HepG2 (cell line): Measurements from ENCODE around the gene NDUFAF8. TPM values are rescaled to one million over a fixed set of nuclear protein-coding genes. Genes with fewer than 3 reads are reported as not detected.

Experiments used
- ATAC-seq: fragments of 200-7000 bp; cut with Tn5 transposase; 3 replicates; pipeline ENCODE4 v1.9.1; 2020; ENCODE audit warnings: mild to moderate bottlenecking, moderate library complexity
- BruUV-seq: library from RNA; stranded (reverse); fragments of 400-500 nt; replicated peaks from 2 replicates; lab custom pipeline; 2021; lab: Mats Ljungman, UMichigan
- CTCF ChIA-PET: fragments of 300-600 bp; formaldehyde crosslinking; extraction: SDS; loops from one replicate; lab custom pipeline; 2021; ENCODE audit warnings: low total read pairs, inconsistent platforms, low intra/inter-chr PET ratio; lab: Yijun Ruan, JAX
- POLR2A ChIA-PET: fragments of 350-600 bp; sonication (Branson Sonifier 250); formaldehyde crosslinking; loops from one replicate; lab custom pipeline; 2020; ENCODE audit warnings: antibody characterized with exemption, inconsistent platforms; lab: Yijun Ruan, JAX
- DNase-seq: peaks from one replicate; pipeline ENCODE4 v3.0.0-alpha.2; 2015; ENCODE audit warnings: low spot score
- FAIRE-seq: peaks from 3 replicates; lab custom pipeline; 2011; peaks lifted over from hg19 to GRCh38; lab: Jason Lieb, UNC
- H2AFZ ChIP-seq: one replicate; pipeline ENCODE4 v1.6.1; 2011; ENCODE audit warnings: low read length, inconsistent platforms
- H3K27ac ChIP-seq: fragments of 300-600 bp; 3 replicates; pipeline ENCODE4 v1.8.0; 2011; ENCODE audit warnings: mixed run types, mild to moderate bottlenecking, mixed read lengths, low read length, inconsistent platforms; ENCODE audit not compliant: insufficient read depth; ENCODE audit errors: extremely low read length
- H3K27me3 ChIP-seq, 2 experiments: fragments of 200-600 bp in 1 of 2; 2 replicates in 1 of 2; 3 replicates in 1 of 2; pipeline versions ENCODE4 v1.6.0 to v1.8.0; 2011; ENCODE audit warnings: low read length in 2 of 2, mild to moderate bottlenecking in 2 of 2, moderate library complexity in 2 of 2, inconsistent platforms in 1 of 2; ENCODE audit not compliant: insufficient read depth in 2 of 2, control insufficient read depth in 1 of 2
- H3K36me3 ChIP-seq, 2 experiments: fragments of 200-600 bp in 1 of 2; replicated peaks in 1 of 2; 2 replicates in 1 of 2; 3 replicates in 1 of 2; pipeline versions ENCODE4 v1.5.1 to v1.8.0; 2011; ENCODE audit warnings: low read length in 2 of 2, inconsistent platforms in 1 of 2; ENCODE audit not compliant: insufficient read depth in 2 of 2, control insufficient read depth in 1 of 2
- H3K4me1 ChIP-seq: 2 replicates; pipeline ENCODE4 v1.5.1; 2012; ENCODE audit warnings: low read length, inconsistent platforms; ENCODE audit not compliant: insufficient read depth
- H3K4me2 ChIP-seq: 2 replicates; pipeline ENCODE4 v1.6.0; 2011; ENCODE audit warnings: low read depth, low read length, inconsistent platforms
- H3K4me3 ChIP-seq, 3 experiments: fragments of 200-600 bp in 1 of 3; sonication (generic), shearing (Covaris generic) in 1 of 3; replicated peaks in 1 of 3; 2 replicates each; pipeline ENCODE4 v1.5.1; 2011 to 2016; ENCODE audit warnings: low read length in 3 of 3, inconsistent platforms in 2 of 3, low read depth in 2 of 3, mild to moderate bottlenecking in 2 of 3, control low read depth in 1 of 3, mixed read lengths in 1 of 3; ENCODE audit not compliant: insufficient read depth in 1 of 3
- H3K79me2 ChIP-seq: one replicate; pipeline ENCODE4 v1.6.1; 2011; ENCODE audit warnings: low read length, inconsistent platforms; ENCODE audit not compliant: insufficient read depth
- H3K9ac ChIP-seq: 2 replicates; pipeline ENCODE4 v1.6.0; 2011; ENCODE audit warnings: mild to moderate bottlenecking, low read depth, low read length, inconsistent platforms; ENCODE audit not compliant: insufficient read depth
- H3K9me3 ChIP-seq: 2 replicates; pipeline ENCODE4 v1.5.1; 2012; ENCODE audit warnings: mild to moderate bottlenecking, low read length
- H4K20me1 ChIP-seq: 2 replicates; pipeline ENCODE4 v1.6.0; 2011; ENCODE audit warnings: inconsistent platforms, mild to moderate bottlenecking, low read length, moderate library complexity; ENCODE audit not compliant: insufficient read depth
- CBX2 ChIP-seq, 2 experiments: fragments of 200-600 bp in 1 of 2; sonication (generic); formaldehyde crosslinking in 1 of 2; IDR thresholded peaks; 2 replicates each; pipeline versions ENCODE4 v1.7.0 to v1.8.1; 2018 to 2022; ENCODE audit warnings: low read depth in 2 of 2, low read length in 1 of 2, mild to moderate bottlenecking in 1 of 2, missing genetic modification reagents in 1 of 2
- MAFK ChIP-seq, 2 experiments: IDR thresholded peaks in 1 of 2; conservative IDR thresholded peaks in 1 of 2; 2 replicates each; pipeline ENCODE4 v1.6.1; 2011; ENCODE audit warnings: improper control_type of control experiment in 2 of 2, low read length in 2 of 2
- MTF2 ChIP-seq: sonication (generic); formaldehyde crosslinking; IDR thresholded peaks from 2 replicates; pipeline ENCODE4 v1.5.0; 2020; ENCODE audit warnings: missing genetic modification reagents, borderline replicate concordance
- PHB2 ChIP-seq: fragments of 450-650 bp; IDR thresholded peaks from 2 replicates; pipeline ENCODE4 v1.6.1; 2018; ENCODE audit not compliant: partially characterized antibody
- PLRG1 ChIP-seq: fragments of 450-650 bp; conservative IDR thresholded peaks from 2 replicates; pipeline ENCODE4 v1.6.1; 2016
- RAD21 ChIP-seq: fragments of 450-650 bp; formaldehyde crosslinking; IDR thresholded peaks from 2 replicates; pipeline ENCODE4 v1.5.0; 2020; ENCODE audit warnings: mild to moderate bottlenecking
- SSRP1 ChIP-seq: IDR thresholded peaks from 2 replicates; pipeline ENCODE4 v1.6.1; 2016; ENCODE audit warnings: control low read depth
- XRCC5 ChIP-seq: fragments of 200-400 bp; formaldehyde crosslinking; optimal IDR thresholded peaks from 2 replicates; pipeline ENCODE3; 2017; ENCODE audit warnings: mild to moderate bottlenecking, low read length
- ZC3H13 ChIP-seq: sonication (generic); formaldehyde crosslinking; IDR thresholded peaks from 2 replicates; pipeline ENCODE4 v1.8.1; 2023; ENCODE audit warnings: mild to moderate bottlenecking, missing genetic modification reagents, moderate library complexity
- ZFP82 ChIP-seq: sonication (generic); formaldehyde crosslinking; IDR thresholded peaks from 2 replicates; pipeline ENCODE4 v1.5.1; 2020; ENCODE audit warnings: mild to moderate bottlenecking, missing genetic modification reagents, borderline replicate concordance
- ZNF614 ChIP-seq: IDR thresholded peaks from 2 replicates; pipeline ENCODE4 v1.6.1; 2018; ENCODE audit warnings: missing biosample characterization, missing genetic modification reagents, inconsistent platforms, borderline replicate concordance
- ZNF616 ChIP-seq: sonication (generic); formaldehyde crosslinking; IDR thresholded peaks from 2 replicates; pipeline ENCODE4 v1.5.0; 2020; ENCODE audit warnings: low read depth, mild to moderate bottlenecking, missing genetic modification reagents
- ZNF652 ChIP-seq: IDR thresholded peaks from 2 replicates; pipeline ENCODE4 v1.6.1; 2016; ENCODE audit warnings: low read depth, borderline replicate concordance
- ZNF678 ChIP-seq: sonication (generic); formaldehyde crosslinking; IDR thresholded peaks from 2 replicates; pipeline ENCODE4 v1.4.0; 2020; ENCODE audit warnings: mild to moderate bottlenecking, missing genetic modification reagents
- ZNF780A ChIP-seq: sonication (generic); formaldehyde crosslinking; IDR thresholded peaks from 2 replicates; pipeline ENCODE4 v1.8.0; 2022; ENCODE audit warnings: mild to moderate bottlenecking, missing genetic modification reagents, moderate library complexity
- ZSCAN25 ChIP-seq: sonication (generic); formaldehyde crosslinking; IDR thresholded peaks from 2 replicates; pipeline ENCODE4 v1.8.0; 2022; ENCODE audit warnings: mild to moderate bottlenecking, missing genetic modification reagents
- WGBS: methylation state at CpG from one replicate; pipeline ENCODE4 v1.1.6; 2017; ENCODE audit warnings: low lambda C conversion rate; 5-methylcytosine and 5-hydroxymethylcytosine counted together
- in situ Hi-C: cut with HindIII; loops from 2 replicates; pipeline ENCODE4 v1.10.0; 2017; ENCODE audit warnings: low pct_unique_long_range_greater_than_20kb; ENCODE audit not compliant: extremely low pct_ligation_motif_present
- intact Hi-C: fragments of 100-400 bp; cut with micrococcal nuclease; formaldehyde crosslinking; loops from one replicate; pipeline ENCODE4 v1.10.0; 2022; ENCODE audit not compliant: unreplicated experiment
- polyA plus RNA-seq, 8 experiments: library from polyadenylated mRNA; depleted of rRNA in 3 of 8; stranded (reverse) in 7 of 8; unstranded in 1 of 8; fragments of >200 nt; fragmentation: Illumina TruSeq in 4 of 8; extraction: Trizol in 4 of 8; gene quantifications; 2 replicates each; pipeline versions ENCODE4 v1.2.1 to v1.2.3, GENCODE V29; 2011 to 2016; ENCODE audit warnings: low read depth in 4 of 8, missing spikeins in 1 of 8, mixed read lengths in 1 of 8; ENCODE audit not compliant: insufficient read depth in 1 of 8
- total RNA-seq, 5 experiments: library from RNA; depleted of rRNA; stranded (reverse); fragments of >200 nt; fragmentation: Illumina TruSeq; extraction: Trizol; gene quantifications; 2 replicates each; pipeline ENCODE4 v1.2.3, GENCODE V29; 2016; ENCODE audit warnings: low read depth in 1 of 5
- TF ChIP-seq, protein P1 (sequence below): sonication (generic); formaldehyde crosslinking; IDR thresholded peaks from 2 replicates; pipeline ENCODE4 v1.4.0; 2020; ENCODE audit warnings: missing genetic modification reagents
- TF ChIP-seq, protein P2 (sequence below): sonication (generic); formaldehyde crosslinking; IDR thresholded peaks from 2 replicates; pipeline ENCODE4 v1.4.0; 2020; ENCODE audit warnings: missing genetic modification reagents
- TF ChIP-seq, protein P3 (sequence below): IDR thresholded peaks from 2 replicates; pipeline ENCODE4 v1.6.1; 2012; ENCODE audit warnings: low read length, improper control_type of control experiment

Gene NDUFAF8
- total and polyA plus RNA-seq, 2 of the 13 experiments (the other 11 are each of a cell fraction or from before 2014, with no cell fraction given) = 75.6 to 233 TPM

DNA sequence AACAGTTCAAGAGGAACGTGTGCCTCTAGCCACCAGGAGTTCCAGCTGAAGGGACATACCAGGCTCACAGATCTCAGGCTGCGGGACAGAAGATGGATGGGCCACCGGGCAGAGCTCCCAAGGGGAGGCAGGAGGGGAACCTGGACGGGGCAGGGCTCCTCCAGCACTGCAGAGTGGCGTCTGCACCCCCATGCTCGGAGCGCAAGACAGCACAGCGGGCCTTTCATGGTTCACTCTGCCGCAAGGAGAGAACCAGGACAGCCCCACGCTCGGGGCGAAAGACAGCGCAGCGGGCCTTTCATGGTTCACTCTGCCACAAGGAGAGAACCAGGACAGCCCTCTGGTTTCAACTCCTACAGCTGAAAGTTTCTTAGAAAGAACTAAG, 35.3 kb downstream of the NDUFAF8 start:
- Histone ChIP-seq H3K27ac (no peak overlapping the region), H3K79me2 (no peaks in the 10 kb centered on the region), H3K36me3 (peaks cover 45 to 64% of the 10 kb centered on the region in 2 experiments; a peak in 4 of 5 replicates), H3K4me2 (no peak overlapping the region), H3K4me1 (no peaks in the 10 kb centered on the region), H3K4me3 (no peak overlapping the region), H3K9me3 (no peaks in the 10 kb centered on the region), H4K20me1 (no peaks in the 10 kb centered on the region), H3K9ac (no peak overlapping the region), H2AFZ (no peak overlapping the region), H3K27me3 (no peaks in the 10 kb centered on the region)
- intact Hi-C loops (no loop called here), in situ Hi-C loops (no loop called here)
- WGBS = 97% methylated on average over 14 of the region's 14 CpGs
- ChIA-PET CTCF (no interaction called here), POLR2A (no interaction called here)
- ATAC-seq (no peak), DNase-seq (no peak), FAIRE-seq (no peak)
- TF ChIP-seq ZNF780A = no peak
- TF ChIP-seq XRCC5 = no peak
- TF ChIP-seq MAFK (conservative IDR thresholded peaks at IDR 0.05 in 1 of 2, IDR thresholded peaks at IDR 0.05 in 1 of 2; ENCODE audit: low read length in 2 of 2) = no peak
- no peak for TF ChIP-seq ZC3H13 (CRISPR knock-in tag)
- TF ChIP-seq ZNF652 (CRISPR knock-in tag) = no peak
- no peak for TF ChIP-seq PLRG1
- TF ChIP-seq PHB2 = no peak
- TF ChIP-seq, protein P1, sequence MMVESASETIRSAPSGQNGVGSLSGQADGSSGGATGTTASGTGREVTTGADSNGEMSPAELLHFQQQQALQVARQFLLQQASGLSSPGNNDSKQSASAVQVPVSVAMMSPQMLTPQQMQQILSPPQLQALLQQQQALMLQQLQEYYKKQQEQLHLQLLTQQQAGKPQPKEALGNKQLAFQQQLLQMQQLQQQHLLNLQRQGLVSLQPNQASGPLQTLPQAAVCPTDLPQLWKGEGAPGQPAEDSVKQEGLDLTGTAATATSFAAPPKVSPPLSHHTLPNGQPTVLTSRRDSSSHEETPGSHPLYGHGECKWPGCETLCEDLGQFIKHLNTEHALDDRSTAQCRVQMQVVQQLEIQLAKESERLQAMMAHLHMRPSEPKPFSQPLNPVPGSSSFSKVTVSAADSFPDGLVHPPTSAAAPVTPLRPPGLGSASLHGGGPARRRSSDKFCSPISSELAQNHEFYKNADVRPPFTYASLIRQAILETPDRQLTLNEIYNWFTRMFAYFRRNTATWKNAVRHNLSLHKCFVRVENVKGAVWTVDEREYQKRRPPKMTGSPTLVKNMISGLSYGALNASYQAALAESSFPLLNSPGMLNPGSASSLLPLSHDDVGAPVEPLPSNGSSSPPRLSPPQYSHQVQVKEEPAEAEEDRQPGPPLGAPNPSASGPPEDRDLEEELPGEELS (CRISPR knock-in tag) = no peak
- no peak for TF ChIP-seq RAD21 (CRISPR knock-in tag)
- TF ChIP-seq ZFP82 = no peak
- no peak for TF ChIP-seq ZNF616
- no peak for TF ChIP-seq ZSCAN25 (CRISPR knock-in tag)
- TF ChIP-seq MTF2 (CRISPR knock-in tag) = no peak
- TF ChIP-seq CBX2 (IDR thresholded peaks at IDR 0.05; ENCODE audit: low read depth, low read length) = no peak
- TF ChIP-seq CBX2 (CRISPR knock-in tag; IDR thresholded peaks at IDR 0.05; ENCODE audit: low read depth) = no peak
- TF ChIP-seq, protein P2, sequence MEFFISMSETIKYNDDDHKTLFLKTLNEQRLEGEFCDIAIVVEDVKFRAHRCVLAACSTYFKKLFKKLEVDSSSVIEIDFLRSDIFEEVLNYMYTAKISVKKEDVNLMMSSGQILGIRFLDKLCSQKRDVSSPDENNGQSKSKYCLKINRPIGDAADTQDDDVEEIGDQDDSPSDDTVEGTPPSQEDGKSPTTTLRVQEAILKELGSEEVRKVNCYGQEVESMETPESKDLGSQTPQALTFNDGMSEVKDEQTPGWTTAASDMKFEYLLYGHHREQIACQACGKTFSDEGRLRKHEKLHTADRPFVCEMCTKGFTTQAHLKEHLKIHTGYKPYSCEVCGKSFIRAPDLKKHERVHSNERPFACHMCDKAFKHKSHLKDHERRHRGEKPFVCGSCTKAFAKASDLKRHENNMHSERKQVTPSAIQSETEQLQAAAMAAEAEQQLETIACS (CRISPR knock-in tag) = no peak
- TF ChIP-seq, protein P3, sequence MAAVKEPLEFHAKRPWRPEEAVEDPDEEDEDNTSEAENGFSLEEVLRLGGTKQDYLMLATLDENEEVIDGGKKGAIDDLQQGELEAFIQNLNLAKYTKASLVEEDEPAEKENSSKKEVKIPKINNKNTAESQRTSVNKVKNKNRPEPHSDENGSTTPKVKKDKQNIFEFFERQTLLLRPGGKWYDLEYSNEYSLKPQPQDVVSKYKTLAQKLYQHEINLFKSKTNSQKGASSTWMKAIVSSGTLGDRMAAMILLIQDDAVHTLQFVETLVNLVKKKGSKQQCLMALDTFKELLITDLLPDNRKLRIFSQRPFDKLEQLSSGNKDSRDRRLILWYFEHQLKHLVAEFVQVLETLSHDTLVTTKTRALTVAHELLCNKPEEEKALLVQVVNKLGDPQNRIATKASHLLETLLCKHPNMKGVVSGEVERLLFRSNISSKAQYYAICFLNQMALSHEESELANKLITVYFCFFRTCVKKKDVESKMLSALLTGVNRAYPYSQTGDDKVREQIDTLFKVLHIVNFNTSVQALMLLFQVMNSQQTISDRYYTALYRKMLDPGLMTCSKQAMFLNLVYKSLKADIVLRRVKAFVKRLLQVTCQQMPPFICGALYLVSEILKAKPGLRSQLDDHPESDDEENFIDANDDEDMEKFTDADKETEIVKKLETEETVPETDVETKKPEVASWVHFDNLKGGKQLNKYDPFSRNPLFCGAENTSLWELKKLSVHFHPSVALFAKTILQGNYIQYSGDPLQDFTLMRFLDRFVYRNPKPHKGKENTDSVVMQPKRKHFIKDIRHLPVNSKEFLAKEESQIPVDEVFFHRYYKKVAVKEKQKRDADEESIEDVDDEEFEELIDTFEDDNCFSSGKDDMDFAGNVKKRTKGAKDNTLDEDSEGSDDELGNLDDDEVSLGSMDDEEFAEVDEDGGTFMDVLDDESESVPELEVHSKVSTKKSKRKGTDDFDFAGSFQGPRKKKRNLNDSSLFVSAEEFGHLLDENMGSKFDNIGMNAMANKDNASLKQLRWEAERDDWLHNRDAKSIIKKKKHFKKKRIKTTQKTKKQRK = no peak
- no peak for TF ChIP-seq ZNF614 (CRISPR knock-in tag)
- no peak for TF ChIP-seq ZNF678 (CRISPR knock-in tag)
- no peak for TF ChIP-seq SSRP1 (CRISPR knock-in tag)
- BruUV-seq = no TSS peak
